OCI-LY1 (cell line): ENCODE data around the gene TROAP.
A peak's percentile ranks its signal among the peaks of the same experiment; 100 is the strongest.

ENCODE experiments used
- H2AFZ ChIP-seq: fragments of 200-600 bp; sonication (generic), shearing (Covaris generic); 2 replicates; pipeline ENCODE4 v1.6.0; 2014; ENCODE audit warnings: antibody characterized with exemption, mild to moderate bottlenecking, low read length
- H3F3A ChIP-seq: fragments of 200-600 bp; sonication (generic), shearing (Covaris generic); 2 replicates; pipeline ENCODE4 v1.6.0; 2014; ENCODE audit warnings: mild to moderate bottlenecking, antibody characterized with exemption, low read length, moderate library complexity; ENCODE audit not compliant: insufficient read depth
- H3K27ac ChIP-seq: fragments of 200-600 bp; sonication (generic); 2 replicates; pipeline ENCODE4 v1.5.1; 2014; ENCODE audit warnings: low read length, mixed run types, mild to moderate bottlenecking, low read depth; ENCODE audit not compliant: poor library complexity, severe bottlenecking
- H3K27me3 ChIP-seq: fragments of 200-600 bp; sonication (generic); 2 replicates; pipeline ENCODE4 v1.6.0; 2014; ENCODE audit warnings: antibody characterized with exemption, mild to moderate bottlenecking, low read length, moderate library complexity; ENCODE audit not compliant: insufficient read depth
- H3K36me3 ChIP-seq: fragments of 200-600 bp; sonication (generic); 2 replicates; pipeline ENCODE4 v1.6.1; 2014; ENCODE audit warnings: mild to moderate bottlenecking, antibody characterized with exemption, low read length, moderate library complexity, mixed read lengths; ENCODE audit not compliant: insufficient read depth
- H3K4me1 ChIP-seq: fragments of 200-600 bp; sonication (generic); 2 replicates; pipeline ENCODE4 v1.5.1; 2014; ENCODE audit warnings: mild to moderate bottlenecking, low read length, moderate library complexity; ENCODE audit not compliant: insufficient read depth, severe bottlenecking
- H3K4me2 ChIP-seq: fragments of 200-600 bp; sonication (generic), shearing (Covaris generic); 2 replicates; pipeline ENCODE4 v1.6.1; 2014; ENCODE audit warnings: low read length
- H3K4me3 ChIP-seq: fragments of 200-600 bp; sonication (generic); 2 replicates; pipeline ENCODE4 v1.5.1; 2014; ENCODE audit warnings: low read length, low read depth, mild to moderate bottlenecking, mixed read lengths; ENCODE audit not compliant: poor library complexity, severe bottlenecking
- H3K79me2 ChIP-seq: fragments of 200-600 bp; shearing (Covaris generic); 2 replicates; pipeline ENCODE4 v1.6.1; 2016; ENCODE audit warnings: mixed run types, low read length, mixed read lengths; ENCODE audit not compliant: insufficient read depth
- H3K9ac ChIP-seq: fragments of 200-600 bp; sonication (generic), shearing (Covaris generic); 2 replicates; pipeline ENCODE4 v1.6.1; 2014; ENCODE audit warnings: mild to moderate bottlenecking, low read length, mixed read lengths
- H3K9me2 ChIP-seq: fragments of 200-600 bp; sonication (generic), shearing (Covaris generic); 2 replicates; pipeline ENCODE4 v1.6.1; 2014; ENCODE audit warnings: low read depth, mild to moderate bottlenecking, low read length, mixed read lengths
- H3K9me3 ChIP-seq: fragments of 200-600 bp; shearing (Covaris generic); 2 replicates; pipeline ENCODE4 v1.6.1; 2014; ENCODE audit warnings: low read length, mixed read lengths
- H4K20me1 ChIP-seq: fragments of 200-600 bp; sonication (generic), shearing (Covaris generic); 2 replicates; pipeline ENCODE4 v1.6.0; 2016; ENCODE audit warnings: mild to moderate bottlenecking, low read length; ENCODE audit not compliant: insufficient read depth
- CTCF ChIP-seq: fragments of 200-600 bp; sonication (generic), shearing (Covaris generic); IDR thresholded peaks from 2 replicates; pipeline ENCODE4 v1.5.1; 2017; ENCODE audit warnings: mild to moderate bottlenecking, antibody characterized with exemption, low read length, moderate library complexity, mixed read lengths
- EZH2 ChIP-seq: fragments of 200-600 bp; sonication (generic), shearing (Covaris generic); IDR thresholded peaks from 2 replicates; pipeline ENCODE4 v1.8.0; 2017; ENCODE audit warnings: borderline replicate concordance, mixed run types, mild to moderate bottlenecking, antibody characterized with exemption, low read length, moderate library complexity, mixed read lengths

The TROAP gene

GRCh38 chr12:49297695-49298060 lies 25.4 kb upstream of the TROAP start:
- Histone ChIP-seq H3K4me1 (peaks cover 8% of the 10 kb centered on the region), H2AFZ (no peak overlapping the region), H3K9me2 (no peaks in the 10 kb centered on the region), H3K27me3 (peaks cover 4% of the 10 kb centered on the region; the same call in 1 of the 2 replicates), H3K9me3 (no peaks in the 10 kb centered on the region), H3K9ac (no peak overlapping the region), H4K20me1 (no peaks in the 10 kb centered on the region), H3F3A (no peaks in the 10 kb centered on the region), H3K4me2 (peak overlapping the region; percentile 79; the same call in 1 of the 2 replicates), H3K36me3 (no peaks in the 10 kb centered on the region), H3K27ac (no peak overlapping the region), H3K4me3 (peak overlapping the region; percentile 50), H3K79me2 (no peaks in the 10 kb centered on the region)
- no peak for TF ChIP-seq CTCF
- TF ChIP-seq EZH2, result no peak

- H3F3A ChIP-seq, result no peaks in the 10 kb centered on the region
- H3K27me3 ChIP-seq, result peaks cover 4% of the 10 kb centered on the region; the same call in 1 of the 2 replicates
- no peaks in the 10 kb centered on the region for H3K36me3 ChIP-seq
- H3K9ac ChIP-seq, result no peak overlapping the region
- no peak overlapping the region for H3K4me2 ChIP-seq
- no peaks in the 10 kb centered on the region for H4K20me1 ChIP-seq
- peaks cover 8% of the 10 kb centered on the region for H3K4me1 ChIP-seq
- H3K9me2 ChIP-seq, result no peaks in the 10 kb centered on the region
- H3K4me3 ChIP-seq, result no peak overlapping the region
- H2AFZ ChIP-seq, result no peak overlapping the region
- no peak overlapping the region for H3K27ac ChIP-seq
- no peaks in the 10 kb centered on the region for H3K9me3 ChIP-seq
- H3K79me2 ChIP-seq, result no peaks in the 10 kb centered on the region
- TF ChIP-seq EZH2, result no peak
- no peak for TF ChIP-seq CTCF
Measured at GRCh38 chr12:49298160-49298559, 24.9 kb upstream of the TROAP start.

- Histone ChIP-seq H3K27me3 (no peaks in the 10 kb centered on the region; the same call in 1 of the 2 replicates), H4K20me1 (no peaks in the 10 kb centered on the region), H3K4me1 (peaks cover 6% of the 10 kb centered on the region), H3F3A (no peaks in the 10 kb centered on the region), H3K9me2 (no peaks in the 10 kb centered on the region), H3K4me2 (no peak overlapping the region), H3K27ac (no peak overlapping the region), H3K9me3 (no peaks in the 10 kb centered on the region), H3K79me2 (no peaks in the 10 kb centered on the region), H3K36me3 (no peaks in the 10 kb centered on the region), H3K4me3 (no peak overlapping the region), H3K9ac (no peak overlapping the region), H2AFZ (no peak overlapping the region)
- TF ChIP-seq EZH2 (no peak), CTCF (no peak)
Measured at GRCh38 chr12:49301760-49302159, 21.3 kb upstream of the TROAP start.
